ENCODE results near the gene SLC2A4RG.

DNA sequence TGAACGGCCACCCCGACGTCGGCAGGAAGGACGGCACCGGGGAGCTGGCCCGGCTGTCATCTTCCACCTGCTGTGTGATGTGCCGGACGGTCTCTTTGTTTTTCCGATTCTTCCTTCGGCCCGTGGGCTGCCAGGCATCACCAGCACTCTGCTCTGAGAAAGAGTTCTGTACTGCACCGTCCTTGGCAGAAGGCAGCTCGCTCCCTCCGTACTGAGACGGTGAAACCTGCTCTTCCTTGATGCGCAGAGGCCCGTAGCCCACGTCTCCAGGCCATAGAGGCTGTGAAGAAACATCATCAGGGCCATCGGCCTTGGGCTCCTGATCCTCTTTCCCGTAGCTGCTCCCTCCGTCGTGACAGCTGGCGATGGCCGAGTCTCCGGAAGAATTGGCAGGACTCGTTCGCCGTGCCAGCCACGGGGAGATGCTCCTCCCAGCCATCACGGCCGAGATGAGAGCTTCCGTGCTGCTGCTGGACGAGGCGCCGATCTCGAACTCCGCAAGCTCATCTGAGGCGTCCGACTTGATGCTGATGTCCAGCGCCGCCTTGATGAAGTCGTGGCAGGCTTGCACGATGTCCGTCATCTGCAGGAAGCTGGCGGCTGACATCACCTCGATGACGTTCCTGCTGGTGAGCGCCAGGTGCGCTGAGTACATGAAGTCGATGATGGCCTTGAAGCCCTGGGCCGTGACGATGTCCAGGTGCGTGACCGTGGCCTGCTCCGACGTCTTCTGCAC is 50.4 kb downstream of the SLC2A4RG start:
- TF ChIP-seq POLR2AphosphoS5 (IDR thresholded peaks at IDR 0.05) (no peak), EP300 (IDR thresholded peaks at IDR 0.05) (no peak)
- TF ChIP-seq, protein P1, sequence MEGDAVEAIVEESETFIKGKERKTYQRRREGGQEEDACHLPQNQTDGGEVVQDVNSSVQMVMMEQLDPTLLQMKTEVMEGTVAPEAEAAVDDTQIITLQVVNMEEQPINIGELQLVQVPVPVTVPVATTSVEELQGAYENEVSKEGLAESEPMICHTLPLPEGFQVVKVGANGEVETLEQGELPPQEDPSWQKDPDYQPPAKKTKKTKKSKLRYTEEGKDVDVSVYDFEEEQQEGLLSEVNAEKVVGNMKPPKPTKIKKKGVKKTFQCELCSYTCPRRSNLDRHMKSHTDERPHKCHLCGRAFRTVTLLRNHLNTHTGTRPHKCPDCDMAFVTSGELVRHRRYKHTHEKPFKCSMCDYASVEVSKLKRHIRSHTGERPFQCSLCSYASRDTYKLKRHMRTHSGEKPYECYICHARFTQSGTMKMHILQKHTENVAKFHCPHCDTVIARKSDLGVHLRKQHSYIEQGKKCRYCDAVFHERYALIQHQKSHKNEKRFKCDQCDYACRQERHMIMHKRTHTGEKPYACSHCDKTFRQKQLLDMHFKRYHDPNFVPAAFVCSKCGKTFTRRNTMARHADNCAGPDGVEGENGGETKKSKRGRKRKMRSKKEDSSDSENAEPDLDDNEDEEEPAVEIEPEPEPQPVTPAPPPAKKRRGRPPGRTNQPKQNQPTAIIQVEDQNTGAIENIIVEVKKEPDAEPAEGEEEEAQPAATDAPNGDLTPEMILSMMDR (IDR thresholded peaks at IDR 0.05), result no peak
